HL-60 (cell line): Measurements from ENCODE around the gene SVEP1.

ENCODE experiments used
- DNase-seq, 2 experiments: peaks; one replicate each; pipeline ENCODE4 v3.0.0-alpha.2; 2010 to 2020; ENCODE audit warnings: low read depth in 1 of 2, low spot score in 1 of 2
- H3K27ac ChIP-seq: fragments of 250-450 bp; sonication (Bioruptor Pico); replicated peaks from 2 replicates; pipeline ENCODE4 v1.5.1; 2020; ENCODE audit warnings: mild to moderate bottlenecking, moderate library complexity
- H3K27me3 ChIP-seq: fragments of 250-450 bp; sonication (Bioruptor Pico); 2 replicates; pipeline ENCODE4 v1.5.1; 2021; ENCODE audit warnings: mild to moderate bottlenecking, moderate library complexity; ENCODE audit not compliant: insufficient read depth, poor library complexity, severe bottlenecking
- H3K4me3 ChIP-seq: replicated peaks from 2 replicates; pipeline ENCODE4 v1.5.1; 2011; ENCODE audit warnings: mild to moderate bottlenecking, control low read depth, low read length; ENCODE audit not compliant: insufficient read depth
- GABPA ChIP-seq: IDR thresholded peaks from 2 replicates; pipeline ENCODE4 v1.6.1; 2012; ENCODE audit warnings: low read depth
- POLR2AphosphoS5 ChIP-seq: IDR thresholded peaks from 2 replicates; pipeline ENCODE4 v1.6.1; 2012; ENCODE audit warnings: low read depth
- SPI1 ChIP-seq: IDR thresholded peaks from 2 replicates; pipeline ENCODE4 v1.6.1; 2012; ENCODE audit warnings: low read depth, mild to moderate bottlenecking, borderline replicate concordance
- TF ChIP-seq, protein P1 (sequence below): IDR thresholded peaks from 2 replicates; pipeline ENCODE4 v1.6.1; 2012; ENCODE audit warnings: low read depth; ENCODE audit not compliant: insufficient replicate concordance
- TF ChIP-seq, protein P2 (sequence below): IDR thresholded peaks from one replicate; pipeline ENCODE4 v1.5.1; 2011; ENCODE audit warnings: low read length, control low read depth, inconsistent platforms; ENCODE audit not compliant: insufficient read depth

SVEP1 gene

DNA sequence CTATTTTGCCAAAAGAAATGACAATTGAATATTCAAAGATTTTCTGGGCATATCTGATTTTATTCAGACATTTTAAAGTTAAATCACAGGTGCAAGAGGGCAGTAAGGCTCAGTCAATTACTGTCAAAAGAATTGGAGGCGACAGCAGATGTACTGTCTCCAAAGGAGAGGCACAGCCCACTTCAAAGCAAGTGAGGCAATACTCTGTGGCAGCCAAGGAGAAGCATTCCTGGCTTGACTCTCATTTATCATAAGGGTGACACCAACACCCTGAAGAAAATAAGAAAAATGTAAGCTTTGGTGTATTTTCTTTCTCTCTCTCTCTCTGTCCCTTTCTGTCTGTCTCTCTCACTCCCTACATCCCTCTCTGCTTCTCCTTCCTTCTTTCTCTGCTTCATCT, 93.3 kb downstream of the SVEP1 start:
- Histone ChIP-seq H3K27me3 (peaks cover 5% of the 10 kb centered on the region), H3K4me3 (no peak overlapping the region), H3K27ac (no peak overlapping the region)
- DNase-seq, result no peak
- TF ChIP-seq, protein P1, sequence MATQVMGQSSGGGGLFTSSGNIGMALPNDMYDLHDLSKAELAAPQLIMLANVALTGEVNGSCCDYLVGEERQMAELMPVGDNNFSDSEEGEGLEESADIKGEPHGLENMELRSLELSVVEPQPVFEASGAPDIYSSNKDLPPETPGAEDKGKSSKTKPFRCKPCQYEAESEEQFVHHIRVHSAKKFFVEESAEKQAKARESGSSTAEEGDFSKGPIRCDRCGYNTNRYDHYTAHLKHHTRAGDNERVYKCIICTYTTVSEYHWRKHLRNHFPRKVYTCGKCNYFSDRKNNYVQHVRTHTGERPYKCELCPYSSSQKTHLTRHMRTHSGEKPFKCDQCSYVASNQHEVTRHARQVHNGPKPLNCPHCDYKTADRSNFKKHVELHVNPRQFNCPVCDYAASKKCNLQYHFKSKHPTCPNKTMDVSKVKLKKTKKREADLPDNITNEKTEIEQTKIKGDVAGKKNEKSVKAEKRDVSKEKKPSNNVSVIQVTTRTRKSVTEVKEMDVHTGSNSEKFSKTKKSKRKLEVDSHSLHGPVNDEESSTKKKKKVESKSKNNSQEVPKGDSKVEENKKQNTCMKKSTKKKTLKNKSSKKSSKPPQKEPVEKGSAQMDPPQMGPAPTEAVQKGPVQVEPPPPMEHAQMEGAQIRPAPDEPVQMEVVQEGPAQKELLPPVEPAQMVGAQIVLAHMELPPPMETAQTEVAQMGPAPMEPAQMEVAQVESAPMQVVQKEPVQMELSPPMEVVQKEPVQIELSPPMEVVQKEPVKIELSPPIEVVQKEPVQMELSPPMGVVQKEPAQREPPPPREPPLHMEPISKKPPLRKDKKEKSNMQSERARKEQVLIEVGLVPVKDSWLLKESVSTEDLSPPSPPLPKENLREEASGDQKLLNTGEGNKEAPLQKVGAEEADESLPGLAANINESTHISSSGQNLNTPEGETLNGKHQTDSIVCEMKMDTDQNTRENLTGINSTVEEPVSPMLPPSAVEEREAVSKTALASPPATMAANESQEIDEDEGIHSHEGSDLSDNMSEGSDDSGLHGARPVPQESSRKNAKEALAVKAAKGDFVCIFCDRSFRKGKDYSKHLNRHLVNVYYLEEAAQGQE, result no peak
- TF ChIP-seq GABPA, result no peak
- TF ChIP-seq SPI1, result no peak
- TF ChIP-seq, protein P2, sequence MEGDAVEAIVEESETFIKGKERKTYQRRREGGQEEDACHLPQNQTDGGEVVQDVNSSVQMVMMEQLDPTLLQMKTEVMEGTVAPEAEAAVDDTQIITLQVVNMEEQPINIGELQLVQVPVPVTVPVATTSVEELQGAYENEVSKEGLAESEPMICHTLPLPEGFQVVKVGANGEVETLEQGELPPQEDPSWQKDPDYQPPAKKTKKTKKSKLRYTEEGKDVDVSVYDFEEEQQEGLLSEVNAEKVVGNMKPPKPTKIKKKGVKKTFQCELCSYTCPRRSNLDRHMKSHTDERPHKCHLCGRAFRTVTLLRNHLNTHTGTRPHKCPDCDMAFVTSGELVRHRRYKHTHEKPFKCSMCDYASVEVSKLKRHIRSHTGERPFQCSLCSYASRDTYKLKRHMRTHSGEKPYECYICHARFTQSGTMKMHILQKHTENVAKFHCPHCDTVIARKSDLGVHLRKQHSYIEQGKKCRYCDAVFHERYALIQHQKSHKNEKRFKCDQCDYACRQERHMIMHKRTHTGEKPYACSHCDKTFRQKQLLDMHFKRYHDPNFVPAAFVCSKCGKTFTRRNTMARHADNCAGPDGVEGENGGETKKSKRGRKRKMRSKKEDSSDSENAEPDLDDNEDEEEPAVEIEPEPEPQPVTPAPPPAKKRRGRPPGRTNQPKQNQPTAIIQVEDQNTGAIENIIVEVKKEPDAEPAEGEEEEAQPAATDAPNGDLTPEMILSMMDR, result no peak
- no peak for TF ChIP-seq POLR2AphosphoS5

DNA sequence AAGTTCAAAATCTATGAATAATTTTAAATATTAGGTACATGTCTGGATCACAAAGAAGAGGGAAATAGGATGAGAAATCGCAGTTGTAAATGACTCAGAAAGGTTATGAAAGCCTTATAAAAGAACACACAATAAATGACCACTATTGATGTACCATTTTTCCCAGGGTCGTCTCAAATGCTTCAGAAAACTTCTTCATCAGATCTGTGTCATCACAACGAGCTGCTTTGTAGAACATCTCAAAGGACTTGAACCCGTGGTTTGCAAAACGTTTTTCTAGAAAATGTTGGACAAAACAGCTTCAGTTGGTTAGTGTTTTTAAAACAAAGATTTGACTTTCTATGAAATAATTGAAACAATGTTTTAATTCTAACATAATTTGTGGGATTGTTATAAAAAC, 100.1 kb downstream of the SVEP1 start:
- no peak for DNase-seq
- Histone ChIP-seq H3K4me3 (no peak overlapping the region), H3K27ac (no peak overlapping the region), H3K27me3 (no peaks in the 10 kb centered on the region)
- TF ChIP-seq, protein P1, result no peak
- TF ChIP-seq GABPA (no peak), SPI1 (no peak), POLR2AphosphoS5 (no peak)
- TF ChIP-seq, protein P2, result no peak

DNA sequence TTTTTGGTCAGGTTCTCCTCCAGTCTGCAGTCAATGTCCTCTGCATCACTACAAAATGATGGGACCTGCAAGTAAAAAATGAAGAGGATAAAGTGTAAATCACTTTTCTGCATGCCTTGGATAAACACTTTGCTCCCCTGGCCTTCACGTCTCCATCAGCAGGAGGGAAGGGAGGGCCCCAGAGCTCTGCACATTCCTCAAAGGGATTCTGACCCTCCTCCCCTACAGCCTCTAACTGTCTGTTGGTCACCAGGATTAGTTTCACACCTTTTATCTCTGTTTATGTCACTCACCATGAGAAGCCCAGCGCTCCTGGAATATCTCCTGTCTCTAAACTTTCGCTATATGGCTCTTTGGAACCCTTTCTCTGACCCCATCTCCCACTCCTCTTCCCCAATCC, 103.3 kb downstream of the SVEP1 start:
- H3K27me3 ChIP-seq, result peaks cover 2% of the 10 kb centered on the region
- no peak for TF ChIP-seq GABPA
- no peak for TF ChIP-seq POLR2AphosphoS5
- TF ChIP-seq, protein P1, result no peak
- TF ChIP-seq, protein P2, result no peak
- no peak for TF ChIP-seq SPI1

More for the DNA sequence above, 103.3 kb downstream of the SVEP1 start:
- no peak for DNase-seq
- Histone ChIP-seq H3K27ac (no peak overlapping the region), H3K4me3 (no peak overlapping the region)
